HG03378 (cell line): ENCODE measurements around the gene TNNT2.

ENCODE experiments used
- ATAC-seq: cut with Tn5 transposase; IDR thresholded peaks from one replicate; pipeline ENCODE4 v1.9.1; 2021; ENCODE audit warnings: mild to moderate bottlenecking, moderate library complexity; ENCODE audit not compliant: unreplicated experiment

Gene TNNT2

DNA sequence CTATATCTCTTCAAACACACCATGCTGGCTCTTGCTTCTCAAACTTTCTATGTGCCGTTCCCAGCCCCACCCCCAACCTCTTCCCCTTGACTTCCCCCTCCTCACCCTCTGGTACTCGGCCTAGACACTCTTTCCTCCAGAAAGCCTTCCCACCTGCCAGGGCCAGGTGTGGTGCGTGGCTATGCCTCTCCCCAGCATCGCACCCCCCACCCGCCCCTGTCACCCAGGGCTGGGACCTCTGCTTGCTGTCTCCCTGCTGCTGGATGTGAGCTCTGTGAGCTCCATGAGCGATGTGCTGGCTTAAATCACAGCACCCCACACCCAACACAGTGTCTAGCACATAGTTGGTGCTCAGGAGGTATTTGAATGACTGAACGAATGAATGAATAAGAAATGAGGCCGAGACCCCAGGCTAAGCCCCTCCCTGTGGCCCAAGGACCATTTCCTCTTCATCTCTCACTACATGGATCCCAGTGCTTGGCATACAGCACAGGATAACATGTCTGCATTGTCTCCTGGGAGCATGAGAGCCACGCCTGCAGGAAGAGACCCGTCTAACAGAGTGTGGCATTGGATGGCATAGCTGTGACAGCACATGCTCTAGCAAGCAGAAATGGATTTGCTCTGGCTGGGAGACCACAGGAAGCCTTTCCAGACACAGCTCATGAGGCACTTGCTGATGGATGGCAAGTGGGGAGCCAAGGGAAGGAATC lies 19.7 kb downstream of the TNNT2 start:
- ATAC-seq, result no peak

DNA sequence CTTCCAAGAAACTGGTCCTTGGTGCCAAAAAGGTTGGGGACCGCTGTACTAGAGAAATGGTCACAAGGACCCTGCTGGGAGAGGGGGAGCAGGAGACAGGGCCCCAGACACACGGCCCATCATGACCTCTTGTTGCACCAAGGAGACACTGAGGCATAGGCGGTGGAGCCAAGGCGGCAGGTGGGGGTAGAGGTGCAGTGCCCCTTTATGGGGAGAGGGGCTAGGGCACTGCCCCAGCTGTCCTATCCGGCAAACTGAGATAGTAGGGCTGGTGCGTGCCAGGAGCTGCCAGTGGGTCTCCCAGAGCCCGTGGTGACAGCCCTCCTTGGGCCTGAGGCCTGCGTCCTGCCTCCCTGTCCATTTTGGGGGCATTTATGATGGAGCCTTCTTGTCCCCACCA lies 20.3 kb downstream of the TNNT2 start:
- ATAC-seq, result no peak

DNA sequence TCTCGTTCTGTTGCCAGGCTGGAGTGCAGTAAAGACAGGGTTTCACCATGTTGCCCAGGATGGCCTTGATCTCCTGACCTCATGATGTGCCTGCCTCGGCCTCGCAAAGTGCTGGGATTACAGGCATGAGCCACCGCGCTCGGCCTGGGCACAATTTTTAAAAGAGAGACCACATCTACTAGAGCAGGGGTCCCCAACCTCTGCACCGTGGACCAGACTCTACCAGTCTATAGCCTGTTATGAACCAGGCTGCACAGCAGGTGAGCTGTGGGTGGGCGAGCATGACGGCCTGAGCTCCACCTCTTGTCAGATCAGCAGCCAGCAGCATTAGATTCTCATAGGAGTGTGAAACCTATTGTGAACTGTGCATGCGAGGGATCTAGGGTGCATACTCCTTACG lies 20.8 kb downstream of the TNNT2 start:
- no peak for ATAC-seq

DNA sequence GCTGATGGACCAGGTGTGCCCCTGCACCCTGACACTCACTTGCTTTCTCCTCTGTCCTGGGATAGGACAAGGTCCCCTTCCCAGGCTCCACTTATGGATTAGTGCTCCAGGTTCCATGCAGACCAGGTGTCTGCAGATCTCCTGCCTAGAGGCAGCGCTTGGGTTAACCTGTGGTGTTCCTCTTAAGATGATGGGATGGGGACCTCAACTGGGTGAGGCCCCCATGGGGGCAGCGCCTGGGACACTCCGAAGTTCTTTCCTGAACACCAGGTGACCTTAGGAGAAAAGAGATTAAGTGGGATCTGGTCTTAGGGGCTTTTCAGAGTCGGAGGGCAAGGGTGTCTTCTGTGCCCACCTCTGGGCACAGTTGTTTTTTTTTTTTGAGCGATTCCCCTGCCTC lies 21.2 kb downstream of the TNNT2 start:
- no peak for ATAC-seq

DNA sequence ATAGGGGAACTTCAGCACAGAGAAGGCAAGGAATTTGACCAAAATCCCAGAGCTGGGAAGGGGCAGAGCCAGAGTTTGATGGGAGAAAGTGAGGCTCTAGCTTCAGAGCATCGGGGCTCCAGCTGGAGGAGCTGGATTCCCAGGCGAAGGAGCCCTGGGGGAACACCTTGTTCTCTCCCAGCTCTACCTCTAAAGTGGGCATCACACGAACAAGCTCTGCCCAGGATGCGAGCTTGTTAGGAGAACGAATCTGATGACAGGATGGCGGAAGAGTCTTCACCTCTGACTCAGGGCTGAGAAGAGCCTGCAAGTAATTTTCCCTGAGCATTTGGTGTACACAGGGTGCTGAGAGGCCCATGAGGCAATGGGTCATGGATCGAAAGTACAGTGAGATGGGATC lies 22.0 kb downstream of the TNNT2 start:
- ATAC-seq, result no peak

DNA sequence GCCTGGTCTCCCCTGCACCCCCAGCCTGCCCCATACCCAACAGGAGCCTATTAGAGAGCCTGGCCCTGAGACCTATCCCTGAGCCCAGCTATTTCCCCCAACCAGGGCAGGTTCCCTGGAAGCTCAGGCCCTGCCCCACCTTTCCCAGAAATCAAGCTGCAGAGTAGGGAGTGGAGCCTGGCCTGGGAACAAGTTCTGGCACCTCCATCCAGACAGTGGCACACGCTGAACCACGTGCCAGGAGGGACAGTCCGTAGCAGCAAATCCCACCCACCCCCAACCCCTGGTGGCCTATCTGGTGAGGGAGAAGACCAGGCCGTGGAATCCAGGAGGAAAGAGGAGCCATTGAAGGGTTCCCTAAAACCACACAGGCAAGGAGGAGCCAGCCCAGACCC lies 22.6 kb downstream of the TNNT2 start:
- no peak for ATAC-seq

DNA sequence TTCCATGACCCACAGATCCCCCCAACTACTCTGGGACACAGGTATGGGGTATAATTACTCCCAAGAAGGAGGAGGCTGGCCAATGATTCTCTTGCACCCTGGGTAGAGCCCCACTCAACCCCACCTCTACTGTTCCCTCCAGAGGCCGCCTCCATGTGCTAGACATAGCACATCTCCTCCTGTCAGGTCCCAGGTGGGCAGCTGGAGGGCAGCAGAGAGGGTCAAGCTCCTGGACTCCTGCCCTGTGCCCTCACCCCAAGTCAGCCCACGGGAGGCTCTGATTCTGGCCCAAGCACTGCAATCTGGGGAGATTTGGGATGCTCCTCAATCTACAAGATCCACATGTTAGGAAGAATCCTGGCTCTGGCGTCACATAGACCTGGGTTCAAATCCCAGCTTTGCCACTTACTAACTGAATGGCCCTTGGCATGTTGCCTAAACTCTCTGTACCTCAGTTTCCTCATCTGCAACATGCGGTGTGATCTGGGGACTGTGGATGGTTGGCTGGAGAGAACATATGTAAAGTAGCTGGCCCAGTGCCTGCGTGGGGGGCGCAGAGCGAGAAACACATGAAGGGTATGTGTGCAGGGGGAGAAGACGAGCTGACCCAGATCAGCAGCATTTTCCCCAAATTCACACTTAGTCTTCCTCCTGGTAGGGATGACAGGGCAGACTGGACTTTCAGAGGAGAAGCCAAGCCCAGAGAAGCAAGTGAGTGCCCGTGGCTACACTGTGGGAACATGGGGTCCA lies 23.2 kb downstream of the TNNT2 start:
- no peak for ATAC-seq

DNA sequence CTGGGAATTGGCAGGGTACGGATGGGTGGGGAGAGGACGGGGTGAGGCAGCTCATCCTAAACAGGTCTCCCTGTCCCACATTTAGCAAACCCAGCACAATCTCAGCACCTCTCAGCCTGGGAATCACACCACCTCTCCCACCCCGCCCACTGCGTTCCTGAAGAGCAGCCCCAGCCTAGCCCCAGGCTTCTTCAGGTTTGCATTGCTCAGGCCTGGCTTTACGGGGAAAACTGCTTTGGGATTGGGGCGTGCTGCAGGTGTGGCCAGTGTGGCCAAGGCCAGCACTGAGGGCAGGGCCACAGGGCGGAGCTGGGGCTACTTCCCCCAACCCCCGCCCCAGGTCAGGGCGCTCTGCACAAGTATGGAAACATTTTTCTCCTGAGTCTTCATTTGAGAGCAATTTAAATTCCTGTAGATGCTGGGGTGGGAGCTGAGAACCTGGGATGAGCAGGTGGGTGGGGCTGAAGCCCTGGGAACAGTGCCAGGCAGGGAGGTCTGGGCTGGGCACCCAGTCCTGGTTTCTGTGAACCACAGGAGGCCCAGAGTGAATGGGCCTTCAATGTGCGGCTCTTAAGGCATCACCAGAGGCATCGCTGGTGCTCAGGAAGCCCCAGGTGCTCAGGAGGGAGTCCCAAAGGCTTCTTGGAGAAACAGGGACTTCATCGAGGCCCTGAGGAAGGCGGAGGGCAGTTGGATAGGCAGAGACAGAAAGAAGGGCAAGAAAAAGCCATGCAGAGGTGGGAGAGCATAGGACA lies 24.1 kb downstream of the TNNT2 start:
- ATAC-seq, result no peak

DNA sequence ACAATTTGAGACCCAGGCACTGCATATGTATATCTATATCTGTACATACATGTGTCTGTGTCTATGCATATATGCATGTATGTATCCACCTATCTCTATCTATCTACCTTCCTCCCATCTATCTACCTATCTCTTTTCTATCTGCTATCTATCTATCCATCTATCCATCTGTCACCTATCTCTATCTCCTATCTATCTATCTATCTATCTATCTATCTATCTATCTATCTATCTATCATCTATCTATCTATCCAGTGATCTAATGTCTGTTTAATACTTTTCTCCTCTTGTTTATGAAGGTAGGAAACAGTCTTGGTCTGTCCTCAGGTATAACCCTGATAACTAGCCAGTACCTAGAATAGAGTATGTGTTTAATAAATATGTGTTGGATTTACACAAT lies 25.9 kb downstream of the TNNT2 start:
- no peak for ATAC-seq

DNA sequence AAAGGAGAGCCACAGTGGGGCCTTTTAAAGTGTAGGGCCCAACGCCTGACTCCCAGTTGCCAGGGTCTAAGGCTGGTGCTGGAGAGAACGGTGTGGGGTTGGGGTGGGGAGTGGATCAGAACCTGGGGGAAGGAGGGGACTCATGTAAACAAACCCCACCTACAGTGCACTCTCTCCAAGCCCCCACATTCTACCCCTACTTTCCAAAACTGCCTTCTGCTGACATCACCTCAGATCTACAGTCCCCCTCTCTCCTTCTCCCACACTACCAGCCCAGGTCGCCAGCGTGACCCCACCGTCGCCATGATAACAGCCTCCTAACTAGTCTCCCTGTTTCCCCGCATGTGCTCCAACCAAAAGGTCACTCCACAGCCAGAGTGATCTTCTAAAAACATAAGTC lies 26.6 kb downstream of the TNNT2 start:
- no peak for ATAC-seq

DNA sequence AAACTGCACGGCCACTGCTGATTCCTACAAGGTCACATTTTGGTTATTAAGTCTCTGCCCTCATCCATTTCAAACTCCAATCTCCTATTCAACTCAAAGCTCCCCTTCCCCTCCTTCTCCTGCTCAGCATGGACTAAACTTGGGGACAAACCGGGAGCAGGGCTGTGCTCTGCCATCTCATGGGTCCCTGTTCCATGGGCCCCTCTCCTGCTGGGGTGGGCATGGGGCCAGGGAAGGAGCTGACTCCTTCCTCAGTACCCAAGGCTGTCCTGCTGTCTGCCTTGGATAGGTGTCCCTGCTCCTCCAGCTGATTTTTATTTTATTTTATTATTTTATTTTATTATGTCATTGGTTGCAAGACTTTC lies 27.1 kb downstream of the TNNT2 start:
- ATAC-seq, result no peak

DNA sequence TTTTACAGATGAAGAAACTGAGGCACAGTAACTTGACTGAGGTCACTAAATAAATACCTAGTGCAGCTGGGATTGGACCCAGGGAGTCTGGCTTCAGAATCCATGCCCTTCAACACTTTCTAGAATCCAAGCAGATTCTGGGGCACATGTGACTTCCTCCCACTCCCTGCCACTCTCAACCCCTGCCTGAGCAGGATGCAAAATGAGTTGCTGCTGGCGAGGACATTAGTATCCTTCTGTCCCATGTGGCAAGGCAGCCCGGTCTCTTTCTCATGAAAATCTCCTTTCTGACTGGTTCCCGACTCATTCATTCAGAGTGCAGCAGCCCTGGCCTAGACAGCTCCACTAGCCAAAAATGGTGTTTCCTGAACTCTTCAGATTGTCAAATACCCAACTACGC lies 28.4 kb downstream of the TNNT2 start:
- ATAC-seq, result no peak

DNA sequence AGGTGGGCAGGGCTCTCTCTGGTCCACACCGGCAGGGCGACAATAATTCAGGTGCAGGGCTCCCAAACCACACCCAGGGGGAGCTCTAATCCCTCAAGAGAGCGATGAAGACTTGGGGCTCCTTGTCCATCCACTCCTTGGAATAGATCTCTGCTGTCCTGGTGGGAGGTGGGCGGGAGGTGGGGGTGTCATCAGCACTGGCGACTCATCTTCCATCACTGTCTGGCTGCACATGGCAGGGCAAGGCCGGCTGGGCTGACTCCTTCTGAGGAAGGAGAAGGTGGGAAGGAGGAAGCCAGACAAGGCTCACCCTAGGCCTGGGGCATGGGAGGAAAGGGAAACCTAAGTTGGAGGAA lies 29.3 kb downstream of the TNNT2 start:
- no peak for ATAC-seq

DNA sequence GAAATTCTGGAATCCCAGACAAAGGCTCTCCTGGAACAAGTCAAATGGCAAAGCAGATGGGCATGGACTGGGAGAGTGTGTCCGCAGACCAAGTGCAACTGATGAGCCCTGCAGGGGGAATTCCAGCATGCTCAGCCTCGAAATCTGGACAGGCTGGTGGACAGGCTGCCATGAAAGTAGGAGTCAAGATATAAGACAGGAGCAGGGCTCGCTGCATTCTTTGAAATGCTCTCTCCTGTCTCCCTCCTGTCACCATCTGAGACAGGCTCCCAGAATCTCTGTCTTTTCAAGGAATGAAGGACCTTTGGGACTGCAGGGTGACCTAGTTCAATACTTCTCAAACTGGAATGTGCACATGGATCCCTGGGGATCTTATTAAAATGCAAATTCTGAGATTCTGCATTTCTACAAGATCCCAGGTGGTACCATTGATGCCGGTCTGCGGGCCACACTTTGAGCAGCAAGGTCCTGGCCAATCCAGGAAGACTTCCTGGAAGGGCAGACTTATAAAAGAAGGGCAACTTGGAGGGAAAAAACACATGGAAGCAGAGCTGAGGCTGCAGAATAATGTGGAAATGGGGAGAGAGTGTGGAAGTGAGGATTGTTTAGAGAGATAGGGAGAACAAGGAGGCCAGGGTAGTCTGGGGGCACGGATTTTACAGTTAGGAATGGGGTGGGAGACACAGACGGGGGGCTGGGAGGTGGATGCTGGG lies 29.8 kb downstream of the TNNT2 start:
- ATAC-seq, result no peak

DNA sequence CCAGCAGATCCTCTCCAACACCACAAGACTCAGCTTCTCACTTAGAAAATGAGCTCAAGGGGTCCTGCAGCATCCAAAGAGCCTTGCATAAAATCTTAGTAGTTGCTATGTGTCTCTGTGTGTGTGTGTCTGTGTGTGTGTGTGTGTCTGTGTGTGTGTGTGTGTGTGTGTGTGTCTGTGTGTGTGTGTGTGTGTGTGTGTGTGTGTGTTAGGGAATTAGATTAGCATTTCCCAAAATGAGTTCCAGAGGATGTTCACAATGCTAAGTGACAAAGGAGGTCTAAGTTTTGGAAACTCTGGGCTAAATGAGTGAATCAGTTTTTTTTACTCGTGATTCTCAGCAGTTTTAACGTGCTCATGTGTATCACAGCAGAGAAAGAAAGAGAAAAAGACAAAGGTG lies 30.5 kb downstream of the TNNT2 start:
- ATAC-seq, result no peak

DNA sequence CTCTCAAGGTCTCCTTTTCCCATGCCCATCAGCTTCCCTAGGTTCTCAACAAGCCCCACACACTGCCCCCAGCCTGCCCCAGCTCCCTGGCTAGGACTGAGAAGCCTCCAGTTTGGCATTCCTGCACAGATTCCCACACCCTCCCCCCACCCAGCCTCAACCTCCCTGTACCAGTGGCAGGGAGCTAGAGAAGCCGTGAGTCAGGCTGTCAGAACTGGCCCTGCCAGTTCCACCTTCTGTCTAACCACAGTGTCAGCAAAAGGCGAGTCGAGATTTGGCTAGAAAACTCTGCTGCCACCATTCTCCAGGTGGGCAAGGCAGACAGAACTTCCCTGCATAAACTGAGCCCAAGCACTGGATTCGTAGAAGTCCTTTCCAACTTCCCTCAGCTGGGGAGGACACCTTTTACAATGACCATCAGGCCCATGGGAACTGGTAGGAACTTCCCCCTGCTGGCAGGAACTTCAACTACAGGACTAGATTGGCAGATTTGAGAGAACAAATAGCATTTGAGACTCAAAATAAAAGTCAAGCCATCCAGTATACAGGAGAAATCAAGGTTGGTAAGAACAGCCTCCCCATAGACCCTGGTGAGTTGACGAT lies 31.0 kb downstream of the TNNT2 start:
- no peak for ATAC-seq

DNA sequence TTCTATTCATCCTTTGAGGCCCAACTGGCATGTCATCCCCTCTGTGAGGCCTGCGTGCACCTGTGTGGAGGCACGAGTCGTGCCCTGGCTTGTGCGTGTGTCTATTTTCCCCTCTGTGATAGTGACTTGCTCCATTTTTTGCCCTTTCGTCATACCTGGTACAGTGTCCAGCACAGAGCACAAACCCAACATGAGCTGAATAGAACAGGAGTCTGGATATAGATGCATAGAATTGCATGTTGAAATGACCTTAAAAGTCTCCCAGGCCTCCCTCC lies 32.5 kb downstream of the TNNT2 start:
- ATAC-seq, result no peak

DNA sequence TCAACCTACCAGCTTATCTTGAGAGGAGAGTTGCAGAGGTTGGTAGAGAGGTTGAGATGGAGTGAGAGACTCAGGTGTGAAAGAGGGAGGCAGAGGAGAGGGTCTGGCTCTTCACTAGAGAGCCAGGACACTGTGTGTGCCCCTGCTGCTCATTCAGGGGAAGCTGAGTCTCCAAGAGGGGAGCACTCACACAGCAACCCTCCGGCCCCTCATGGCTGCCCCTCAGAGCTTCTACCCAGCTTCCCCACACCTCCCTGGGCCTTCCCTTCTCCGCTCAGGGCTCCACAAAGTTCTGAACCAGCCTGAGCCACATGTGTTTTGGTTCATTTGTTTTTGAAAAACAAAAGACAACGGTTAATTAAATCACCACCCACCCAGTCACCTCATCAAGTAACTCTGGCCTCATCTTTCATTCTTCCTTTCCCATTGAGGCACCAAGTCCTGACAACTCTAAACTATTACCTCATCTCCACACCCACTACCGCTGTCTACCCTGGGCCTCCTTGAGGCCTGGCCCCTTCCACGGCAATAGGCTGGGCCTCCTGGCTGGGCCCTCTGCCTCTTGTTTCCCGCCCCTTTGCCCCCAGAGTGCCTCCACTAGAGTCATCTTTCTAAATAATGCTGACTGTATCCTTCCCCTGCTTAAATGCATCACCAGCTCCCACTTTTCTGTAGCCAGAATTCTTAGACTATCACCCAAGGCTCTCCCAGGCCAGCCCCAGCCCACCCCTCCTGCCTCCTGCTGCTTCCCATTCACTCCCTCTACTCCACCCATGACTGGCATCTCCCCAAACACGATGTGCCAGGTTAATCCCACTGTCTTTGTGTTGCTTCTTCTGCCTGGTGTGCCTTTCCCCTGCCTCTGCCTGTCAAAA lies 33.0 kb downstream of the TNNT2 start:
- no peak for ATAC-seq

DNA sequence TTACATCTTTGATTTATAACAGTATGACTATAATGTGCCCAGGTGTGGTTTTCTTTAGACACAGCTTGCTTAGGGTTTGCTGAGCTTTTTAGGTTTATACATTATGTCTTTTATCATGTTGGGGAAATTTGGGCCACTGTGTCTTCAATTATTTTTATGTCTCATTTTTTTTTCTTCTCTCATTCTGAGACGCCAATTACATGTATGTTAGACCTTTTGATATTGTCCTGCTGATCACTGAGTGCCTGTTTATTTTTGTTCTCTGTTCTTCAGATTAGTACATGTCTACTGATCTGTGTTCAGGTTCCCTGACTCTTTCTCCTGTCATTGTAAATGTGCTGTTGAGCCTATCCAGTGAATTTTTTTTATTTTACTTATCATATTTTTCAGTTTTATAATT lies 36.1 kb downstream of the TNNT2 start:
- no peak for ATAC-seq

DNA sequence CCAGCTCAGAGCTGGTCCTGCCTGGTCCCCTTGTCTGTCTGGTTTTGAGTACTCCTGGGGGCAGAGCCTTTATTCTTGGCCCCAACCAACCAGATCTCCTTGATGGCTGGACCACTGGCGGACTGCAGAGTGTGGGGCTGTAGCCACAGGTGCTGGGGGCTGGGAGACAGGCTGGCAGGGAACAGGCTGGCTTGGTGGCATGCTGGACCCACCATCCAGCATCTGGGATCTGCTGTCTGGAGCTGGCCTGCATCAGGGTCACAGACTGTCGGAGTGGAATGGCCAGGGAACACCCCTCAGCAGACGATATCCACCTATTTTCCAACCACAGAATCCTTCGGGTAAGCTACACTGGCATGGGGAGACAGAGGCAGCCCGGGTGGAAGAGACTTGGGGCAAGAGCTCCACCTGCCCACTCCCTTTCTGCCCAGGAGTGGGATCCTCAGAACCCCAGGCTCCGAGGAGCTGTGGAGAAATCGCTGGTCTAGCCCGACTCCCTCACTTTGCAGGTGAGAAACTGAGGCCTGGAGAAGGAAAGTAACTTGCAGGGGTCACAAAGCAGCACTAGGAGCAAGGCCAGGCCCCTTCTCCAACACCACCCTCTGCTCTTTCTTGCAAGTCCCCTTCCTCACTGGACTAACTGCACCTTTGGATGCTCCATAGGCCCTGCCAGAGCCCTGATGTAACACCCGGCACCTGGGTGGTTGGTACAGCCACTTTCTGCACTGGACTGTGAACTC lies 40.6 kb downstream of the TNNT2 start:
- ATAC-seq, result no peak
